ENCODE data around the gene RASGRP3.

GRCh38 chr2:33535421-33535820 is 59.0 kb downstream of the RASGRP3 start:
- no peak for TF ChIP-seq RFX5 (IDR thresholded peaks at IDR 0.05; ENCODE audit: low read length)
- TF ChIP-seq YY1 (IDR thresholded peaks at IDR 0.05; ENCODE audit: low read depth) = no peak
- TF ChIP-seq RCOR1 (IDR thresholded peaks at IDR 0.05; ENCODE audit: low read length) = no peak
- TF ChIP-seq FOXM1 (IDR thresholded peaks at IDR 0.05; ENCODE audit: low read depth) = no peak
- no peak for TF ChIP-seq RAD21 (IDR thresholded peaks at IDR 0.05; ENCODE audit: low read length)
- TF ChIP-seq USF1 (IDR thresholded peaks at IDR 0.05; ENCODE audit: borderline replicate concordance, low read depth) = peak; percentile 45; the same call in 1 of the 2 replicates

All from SK-N-SH (cell line).